GM18511 (cell line): ENCODE data around the gene PCSK6.
"Not testable (repeated sequence)": the region's sequence is repeated elsewhere in the genome, so short reads cannot be mapped to it uniquely, and the experiment has no call there.

Experiments used
- ATAC-seq: cut with Tn5 transposase; IDR thresholded peaks from one replicate; pipeline ENCODE4 v1.9.1; 2021; ENCODE audit warnings: mild to moderate bottlenecking, moderate library complexity; ENCODE audit not compliant: unreplicated experiment

PCSK6 gene

DNA sequence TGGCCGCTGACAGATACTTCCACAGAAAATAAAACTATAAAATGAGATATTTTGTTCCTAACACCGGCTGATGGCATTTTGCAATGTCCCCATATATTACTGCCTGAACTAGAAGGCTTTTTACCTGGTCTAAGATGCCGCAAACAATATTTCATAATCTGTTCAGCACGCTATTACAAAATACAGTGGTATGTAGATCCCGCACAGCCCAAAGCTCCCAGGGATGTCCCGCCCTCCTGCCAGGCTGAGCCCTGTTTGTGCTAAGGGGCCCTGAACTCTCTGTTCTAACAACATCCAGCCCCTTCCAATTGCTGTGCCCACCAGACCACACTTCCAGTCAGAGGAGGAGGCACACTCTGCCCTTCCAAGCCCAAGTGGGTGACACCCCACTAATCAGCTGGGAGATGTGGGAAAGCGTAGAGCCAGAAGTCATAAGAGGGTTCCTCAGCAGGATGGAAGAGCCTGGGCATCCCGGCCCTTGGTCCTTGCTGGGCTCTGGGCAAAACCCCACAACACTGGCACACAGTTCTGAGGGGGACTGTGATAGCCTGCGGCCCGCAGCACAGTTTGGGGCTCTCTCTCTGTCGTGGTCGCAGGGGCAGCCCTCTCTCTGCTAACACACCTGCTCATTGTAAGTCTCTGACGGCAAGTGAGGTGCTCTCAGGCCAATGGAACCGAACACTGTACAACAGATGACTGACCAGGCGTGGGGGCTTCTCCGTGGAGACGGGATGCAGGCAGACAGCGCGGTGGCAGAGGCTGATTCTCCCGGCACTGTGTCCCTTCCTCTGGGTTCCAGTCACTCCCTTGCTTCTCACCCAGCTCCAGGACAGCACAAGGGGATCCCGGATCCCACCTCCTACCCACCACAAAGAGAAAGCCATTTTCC, 55.2 kb downstream of the PCSK6 start:
- no peak for ATAC-seq

DNA sequence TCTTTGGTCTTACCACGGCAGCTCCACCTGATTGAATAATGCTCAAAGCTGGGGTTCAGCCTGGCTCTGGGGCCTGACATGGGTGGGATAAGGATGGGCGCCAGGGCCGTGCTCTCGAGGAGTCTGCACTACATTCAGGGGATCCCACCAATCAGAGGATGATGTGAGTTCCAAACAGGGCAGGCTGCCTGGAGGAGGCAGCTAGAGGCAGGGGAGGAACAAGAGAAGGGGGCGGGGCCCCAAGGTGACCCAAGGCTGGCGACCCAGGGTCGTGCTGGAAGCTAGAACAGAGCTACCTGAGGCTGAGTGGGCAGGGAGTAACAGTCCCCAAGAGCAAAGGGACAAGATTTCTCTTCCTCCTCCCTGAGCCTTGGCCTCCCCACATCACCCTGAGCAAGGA, 56.1 kb downstream of the PCSK6 start:
- no peak for ATAC-seq

DNA sequence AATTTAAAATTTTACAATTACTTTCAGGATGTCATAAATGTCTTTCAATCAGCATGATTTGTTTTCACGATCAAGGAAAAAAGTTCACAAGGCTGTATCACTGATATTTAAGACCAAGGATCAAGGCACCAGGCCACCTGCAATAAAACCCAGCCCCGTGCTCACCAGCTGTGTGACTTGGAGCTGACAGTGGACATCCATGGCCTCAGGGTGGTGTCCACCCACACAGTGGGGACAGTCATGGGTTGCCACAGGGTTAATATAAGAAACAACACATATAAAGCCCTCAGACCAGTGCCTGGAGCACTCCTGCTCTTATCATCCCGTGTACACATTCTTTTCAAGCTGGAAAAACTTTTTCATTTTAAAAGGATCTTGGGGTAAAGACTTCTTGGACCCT, 56.5 kb downstream of the PCSK6 start:
- ATAC-seq = no peak

DNA sequence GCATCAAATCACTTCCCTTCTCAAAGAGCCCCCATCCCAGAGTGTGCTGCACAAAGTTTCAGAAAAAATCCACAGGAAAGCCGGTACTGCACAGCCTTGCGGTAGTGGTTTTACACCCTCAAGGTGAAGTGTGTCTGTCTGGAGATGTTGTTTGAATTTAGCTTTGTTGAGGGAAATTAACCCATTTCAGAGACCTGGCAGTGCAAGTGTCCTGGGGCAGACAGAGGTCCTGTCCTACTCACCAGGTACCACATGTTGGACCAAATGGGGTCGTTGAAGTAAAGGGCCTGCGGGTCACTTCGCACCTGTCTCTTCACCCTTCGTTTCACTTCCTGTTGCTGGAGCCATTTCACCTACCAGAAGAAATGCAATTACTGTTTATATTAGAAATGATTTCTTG, 57.8 kb downstream of the PCSK6 start:
- no peak for ATAC-seq

DNA sequence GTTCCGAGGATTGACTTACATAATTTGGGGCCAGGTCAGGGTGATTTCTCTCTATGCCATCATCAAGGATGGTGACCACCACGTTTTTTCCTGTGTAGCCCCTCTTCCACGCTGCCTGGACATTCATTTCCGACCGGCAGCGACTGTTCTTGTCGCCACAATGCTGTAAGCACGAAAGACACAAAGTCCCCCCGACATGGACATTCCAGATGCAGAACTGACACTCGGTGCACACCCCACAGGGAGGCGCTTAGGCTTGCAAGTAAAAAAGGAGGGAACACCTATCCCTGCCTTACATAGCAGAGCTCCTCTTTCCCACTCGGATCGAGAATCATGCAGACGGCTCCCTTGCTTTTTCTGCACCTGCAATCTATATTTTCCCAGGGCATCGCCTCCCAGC, 58.2 kb downstream of the PCSK6 start:
- ATAC-seq = no peak

DNA sequence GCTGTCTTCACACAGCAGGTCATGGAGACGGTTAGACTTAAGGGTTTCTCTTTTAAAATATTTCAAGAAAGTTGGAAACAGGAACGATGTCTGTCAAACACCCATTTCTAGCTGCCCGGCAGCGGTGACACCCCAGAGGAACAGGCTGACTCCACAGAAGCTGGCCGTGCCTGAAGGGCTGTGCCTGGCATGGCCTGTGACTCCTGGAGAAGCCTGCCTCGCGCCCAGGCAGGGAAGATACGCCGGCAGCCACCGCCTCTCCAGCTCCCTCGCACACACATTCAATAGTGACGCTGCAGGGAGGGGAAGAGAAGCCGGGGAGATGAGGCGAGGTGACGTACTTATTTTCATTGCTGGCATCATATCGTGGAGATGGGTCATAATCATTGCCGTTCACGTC, 59.9 kb downstream of the PCSK6 start:
- ATAC-seq = no peak

DNA sequence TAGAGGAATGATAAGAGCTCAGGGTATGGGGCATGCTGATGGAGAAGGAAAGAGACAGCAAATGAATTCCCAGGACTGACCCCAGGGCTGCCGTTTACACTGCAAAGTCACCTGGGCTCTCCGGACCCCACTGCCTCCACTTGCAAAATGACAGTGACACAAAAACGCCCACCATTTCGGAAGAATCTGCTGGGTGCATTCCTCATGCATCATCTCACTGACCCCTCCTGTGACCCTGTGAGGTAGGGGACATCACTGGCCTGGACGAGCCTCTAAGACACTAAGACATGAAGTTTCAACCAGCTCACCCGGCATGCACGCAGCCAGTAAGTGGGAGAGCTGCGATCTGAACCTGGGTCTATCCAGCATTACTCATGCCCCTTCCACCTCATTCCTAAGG, 60.3 kb downstream of the PCSK6 start:
- no peak for ATAC-seq

DNA sequence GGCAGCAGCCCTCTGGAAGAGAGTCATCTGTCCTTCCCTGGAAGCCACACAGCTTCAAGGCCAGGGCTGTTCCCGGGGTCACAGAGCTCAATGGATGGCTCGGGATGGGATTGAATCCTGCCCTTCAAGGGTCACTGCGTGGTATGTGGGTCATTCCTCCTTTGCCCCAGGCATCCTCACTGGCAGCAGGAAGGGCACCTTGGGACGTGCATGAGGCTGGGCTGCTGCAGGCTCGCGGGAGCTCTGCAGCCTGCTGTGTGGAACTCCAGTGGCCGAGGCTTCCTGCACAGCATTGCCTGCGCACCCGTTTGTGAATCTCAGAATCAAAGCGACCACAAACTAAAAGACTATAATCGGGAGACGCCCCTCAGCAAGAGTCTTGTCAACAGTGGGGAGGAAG, 60.7 kb downstream of the PCSK6 start:
- no peak for ATAC-seq

DNA sequence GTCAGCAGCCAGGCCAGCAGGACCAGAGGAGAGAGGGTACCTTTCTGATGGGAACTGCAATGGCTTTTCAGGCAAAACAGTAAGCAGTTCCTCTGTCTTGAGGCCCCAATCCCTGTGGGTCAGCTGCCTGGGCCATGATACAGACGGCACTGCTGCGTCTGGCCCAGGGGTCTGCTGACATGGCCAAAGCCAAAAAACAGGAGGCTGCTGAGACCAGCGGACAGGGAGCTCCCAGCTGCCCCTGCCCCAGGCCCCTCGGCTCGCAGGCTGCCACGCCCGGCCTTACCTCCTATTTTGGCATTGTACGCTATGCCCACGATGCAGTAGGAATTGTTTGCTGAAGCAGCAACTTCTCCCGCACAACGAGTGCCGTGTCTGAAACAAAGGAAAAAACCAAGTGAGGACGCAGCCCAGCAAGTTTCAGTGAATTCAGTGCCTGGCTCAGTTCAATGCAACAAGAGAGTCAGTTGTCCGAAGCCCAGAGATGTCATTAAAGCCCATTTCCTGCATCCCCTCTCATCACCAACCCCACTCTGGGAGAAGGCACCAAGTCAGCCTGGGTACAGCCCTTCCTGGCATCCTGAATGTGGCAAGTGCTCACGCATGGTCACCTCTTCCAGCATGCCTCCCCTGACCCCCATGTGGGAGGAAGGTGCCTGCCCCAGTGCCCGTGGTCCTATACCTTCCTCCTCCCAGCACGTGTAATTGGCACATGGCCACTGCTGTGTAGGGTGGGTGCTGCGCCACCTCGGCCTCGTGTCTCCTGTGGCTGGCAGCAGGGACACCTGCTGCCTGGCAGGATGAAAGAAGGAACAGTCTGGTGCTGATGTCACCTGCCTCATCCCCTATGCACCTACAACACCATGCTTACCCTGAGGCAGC, 61.7 kb downstream of the PCSK6 start:
- ATAC-seq = no peak

DNA sequence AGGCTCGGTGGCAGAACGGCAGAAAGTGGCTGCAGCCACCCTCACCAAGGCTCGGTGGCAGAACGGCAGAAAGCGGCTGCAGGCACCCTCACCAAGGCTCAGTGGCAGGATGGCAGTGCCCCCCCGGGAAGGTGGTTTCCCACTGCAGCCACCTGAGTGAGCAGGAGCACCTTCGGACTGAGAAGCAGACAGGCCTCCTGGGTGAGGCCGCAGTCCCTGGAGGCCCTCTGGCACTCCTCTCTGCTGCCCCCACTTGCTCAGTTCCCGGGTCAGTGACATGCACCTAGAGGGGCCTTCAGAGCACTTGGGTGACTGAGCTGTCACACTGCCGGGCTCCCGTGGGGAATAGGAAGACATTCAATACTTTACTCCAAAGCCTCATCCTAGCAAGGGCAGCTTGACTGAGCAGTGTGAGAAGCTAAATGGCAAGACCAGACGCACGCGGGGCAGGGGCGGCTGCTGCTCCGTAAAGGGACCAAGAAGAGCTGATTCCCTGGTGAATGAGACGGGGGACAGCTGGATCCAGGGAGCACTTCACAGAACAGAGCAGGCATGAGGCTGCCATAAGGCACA, 62.7 kb downstream of the PCSK6 start:
- no peak for ATAC-seq

DNA sequence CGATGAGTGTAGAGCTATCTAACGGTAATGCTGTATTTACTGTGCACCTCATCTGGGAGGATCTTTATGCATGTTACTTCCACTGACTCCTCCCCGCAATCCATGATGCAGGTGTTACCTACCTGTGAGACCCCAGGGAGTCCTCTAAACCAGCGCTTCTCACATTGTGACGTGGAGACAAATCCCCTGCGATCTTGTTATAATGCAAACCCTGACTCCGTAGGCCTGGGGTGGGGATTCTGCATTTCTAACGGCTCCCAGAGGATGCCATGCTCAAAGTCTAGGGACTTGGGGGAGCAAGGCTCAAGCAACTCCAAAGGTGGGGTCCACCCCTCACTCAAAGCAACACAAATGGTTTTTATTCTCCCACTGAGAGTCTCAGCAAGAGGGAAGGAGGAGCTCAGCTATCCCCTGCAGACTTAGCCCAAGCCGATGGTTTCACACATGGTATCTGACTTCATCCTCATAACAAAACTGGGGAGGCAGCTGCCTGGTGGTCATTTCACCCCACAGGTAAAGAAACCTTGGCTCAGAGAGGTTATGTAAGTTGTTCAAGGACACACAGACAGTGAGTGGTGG, 63.6 kb downstream of the PCSK6 start:
- ATAC-seq = no peak

DNA sequence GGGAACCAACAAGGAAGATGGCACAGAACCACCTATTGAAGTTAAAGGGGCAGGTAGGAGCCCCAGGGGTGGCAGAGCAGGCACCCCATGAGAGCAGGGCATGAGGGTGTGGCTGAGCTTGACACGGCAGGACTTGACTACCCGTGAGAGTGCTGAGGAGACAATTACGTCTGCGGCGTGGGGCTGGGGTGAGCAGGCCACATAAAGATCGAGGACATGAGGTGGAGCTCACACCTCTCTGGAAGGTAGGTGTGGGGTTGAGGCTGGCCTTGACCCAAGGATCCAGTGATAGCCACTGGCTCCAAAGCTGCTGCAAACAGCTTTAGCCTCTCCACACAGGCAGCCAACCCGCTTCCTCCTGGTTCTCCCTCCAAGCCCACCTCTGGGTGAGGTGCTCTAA, 64.5 kb downstream of the PCSK6 start:
- no peak for ATAC-seq

DNA sequence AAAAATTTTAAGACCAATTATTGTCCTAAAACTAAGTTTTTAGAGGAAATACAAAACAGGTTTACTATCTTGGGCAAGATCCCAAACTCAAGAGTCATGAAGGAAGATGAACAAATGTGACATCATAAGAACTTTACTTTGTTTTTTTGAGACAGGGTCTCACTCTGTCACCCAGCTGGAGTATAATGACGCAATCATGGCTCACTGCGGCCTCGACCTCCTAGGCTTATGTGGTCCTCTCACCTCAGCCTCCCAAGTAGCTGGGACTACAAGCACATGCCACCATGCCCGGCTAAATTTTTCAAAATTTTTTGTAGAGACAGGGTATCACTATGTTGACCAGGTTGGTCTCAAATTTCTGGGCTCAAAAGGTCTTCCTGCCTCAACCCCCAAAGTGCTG, 69.3 kb downstream of the PCSK6 start:
- no peak for ATAC-seq

DNA sequence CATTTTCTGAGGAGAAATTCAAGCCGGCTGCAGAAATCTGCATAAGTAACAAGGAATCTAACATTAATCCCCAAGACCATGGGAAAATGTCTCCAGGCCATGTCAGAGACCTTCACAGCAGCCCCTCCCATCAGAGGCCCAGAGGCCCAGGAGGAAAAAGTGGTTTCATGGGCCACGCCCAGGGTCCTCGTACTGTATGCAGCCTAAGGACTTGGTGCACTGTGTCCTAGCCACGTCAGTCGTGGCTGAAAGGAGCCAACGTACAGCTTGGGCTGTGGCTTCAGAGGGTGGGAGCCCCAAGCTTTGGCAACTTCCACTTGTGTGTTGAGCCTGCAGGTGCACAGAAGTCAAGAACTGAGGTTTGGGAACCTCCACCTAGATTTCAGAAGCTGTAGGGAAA, 73.0 kb downstream of the PCSK6 start:
- ATAC-seq = not testable (repeated sequence)

DNA sequence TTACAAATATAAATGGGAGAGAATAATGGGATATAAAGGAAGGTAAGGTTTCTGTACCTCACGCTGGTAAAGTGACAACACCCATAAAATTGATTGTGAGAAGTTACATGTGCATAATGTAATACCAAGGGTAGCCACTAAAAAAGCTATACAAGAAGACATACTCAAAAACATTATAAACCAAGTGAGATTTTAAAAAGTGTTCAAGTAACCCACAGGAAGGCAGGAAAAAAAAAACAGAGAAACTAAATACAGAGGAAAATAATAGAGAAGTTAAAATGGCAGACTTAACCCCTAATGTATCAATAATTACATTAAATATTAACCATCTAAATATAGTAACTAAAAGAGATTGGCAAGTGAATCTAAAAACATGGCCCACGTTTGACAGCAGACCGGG, 76.3 kb downstream of the PCSK6 start:
- no peak for ATAC-seq

DNA sequence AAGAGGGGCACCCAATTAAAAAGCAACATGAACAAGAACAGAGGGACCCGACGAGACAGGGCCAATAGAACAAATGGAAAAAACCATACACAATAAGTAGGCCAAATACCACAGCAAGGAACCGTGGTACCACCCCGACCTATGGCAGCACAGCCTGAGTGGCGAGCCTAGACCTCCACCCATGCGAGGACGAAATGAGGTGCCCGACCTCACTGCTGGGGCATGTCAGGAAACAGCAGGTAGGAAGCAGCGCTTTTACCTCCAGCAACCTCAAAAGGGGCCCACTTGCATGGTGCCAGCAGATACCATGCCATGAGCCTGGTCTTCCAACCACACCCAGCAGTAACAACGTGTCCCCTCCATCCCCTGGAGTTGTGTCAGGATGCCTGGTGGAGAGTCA, 77.9 kb downstream of the PCSK6 start:
- no peak for ATAC-seq

DNA sequence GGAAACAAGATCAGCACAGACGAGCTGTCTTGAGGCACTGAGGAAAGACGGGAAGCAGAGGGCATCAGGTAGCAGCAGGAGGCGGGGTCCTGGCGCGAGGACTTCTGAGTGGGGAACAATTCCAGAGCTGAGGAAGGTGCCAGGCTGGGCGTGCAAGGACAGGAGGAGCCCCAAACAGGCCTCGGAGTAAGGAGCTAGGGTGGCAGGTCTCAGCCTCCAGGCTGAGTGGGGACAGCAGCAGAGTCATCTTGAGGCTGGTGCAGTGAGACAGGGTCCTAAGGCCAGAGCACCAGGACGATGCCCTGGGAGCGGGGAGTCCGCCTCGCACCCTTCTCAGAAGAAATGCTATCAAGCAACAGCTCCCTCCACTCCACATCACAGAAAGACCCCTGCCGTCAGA, 78.4 kb downstream of the PCSK6 start:
- ATAC-seq = no peak

DNA sequence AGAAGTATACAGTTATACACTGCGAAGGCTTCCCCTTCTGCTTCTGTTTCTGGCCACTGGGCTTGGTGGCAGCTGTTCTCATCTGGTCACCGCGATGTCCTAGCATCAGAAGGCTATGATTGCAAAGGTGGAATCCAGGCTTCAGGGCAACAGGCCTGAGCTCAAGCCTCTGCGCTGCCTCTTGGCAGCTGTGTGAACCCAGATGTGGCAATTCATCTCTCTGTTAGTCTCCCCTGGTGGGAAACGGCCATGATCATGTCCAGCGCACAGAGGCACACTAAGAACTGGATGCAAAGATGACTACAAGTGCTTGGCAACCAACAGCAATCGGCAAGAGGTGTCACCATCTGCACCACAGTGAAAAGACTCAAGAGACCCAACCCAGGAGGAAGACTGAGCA, 78.9 kb downstream of the PCSK6 start:
- no peak for ATAC-seq

DNA sequence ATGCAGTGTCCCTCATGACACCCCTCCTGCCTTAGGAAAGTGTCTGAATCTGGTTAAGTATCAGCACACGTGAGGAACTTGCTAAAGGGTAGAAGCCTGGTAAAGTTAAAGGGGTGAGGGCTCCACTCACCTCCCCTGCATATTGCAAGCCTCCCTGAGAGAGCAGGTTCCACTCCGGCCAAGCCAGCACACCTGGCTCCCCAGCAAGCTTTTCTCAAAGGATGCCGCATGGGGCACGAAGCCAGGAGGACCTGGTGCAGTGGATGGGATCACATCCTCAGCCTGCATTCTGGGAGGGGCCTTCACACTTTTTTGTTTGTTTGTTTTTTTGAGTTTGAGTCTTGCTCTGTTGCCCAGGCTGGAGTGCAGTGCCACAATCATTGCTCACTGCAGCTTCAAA, 79.9 kb downstream of the PCSK6 start:
- no peak for ATAC-seq

DNA sequence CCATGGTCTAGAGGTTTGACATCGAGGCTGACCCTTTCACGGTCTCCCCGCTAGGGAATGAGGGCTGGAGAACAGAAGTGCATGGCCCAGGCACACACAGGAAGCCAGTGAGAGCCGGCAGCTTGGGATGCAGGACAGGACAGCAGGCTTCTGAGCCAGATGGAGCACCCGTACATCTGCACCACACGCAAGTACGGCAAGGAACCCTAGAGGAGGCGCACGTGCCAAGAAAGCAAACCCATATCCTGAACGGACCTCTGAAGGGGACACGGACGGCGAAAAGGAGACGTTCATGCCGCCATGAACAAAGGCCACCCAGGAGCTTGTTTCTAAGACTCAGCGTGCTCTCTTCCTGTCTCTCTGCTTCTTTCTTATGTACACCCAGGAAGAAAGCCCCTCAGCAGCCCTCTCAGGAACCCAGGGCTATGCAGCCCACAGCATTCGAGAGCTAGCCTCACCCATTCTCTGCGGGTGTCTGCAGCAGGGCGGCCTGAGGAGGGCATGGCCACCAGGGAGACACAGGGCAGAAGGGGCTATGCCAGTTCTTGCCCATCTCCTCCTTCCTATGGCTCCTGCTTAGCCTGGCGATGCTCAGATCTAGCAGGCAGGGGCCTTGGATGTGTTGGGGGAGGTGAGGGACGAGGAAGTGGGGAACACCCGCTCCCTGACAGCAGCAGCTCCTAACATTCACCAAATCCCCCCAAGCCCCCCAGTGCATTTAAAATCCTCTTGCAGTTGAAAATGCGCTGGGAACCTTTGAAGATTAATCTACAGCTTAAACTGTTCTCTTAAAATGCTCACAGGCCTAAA, 81.3 kb downstream of the PCSK6 start:
- no peak for ATAC-seq

DNA sequence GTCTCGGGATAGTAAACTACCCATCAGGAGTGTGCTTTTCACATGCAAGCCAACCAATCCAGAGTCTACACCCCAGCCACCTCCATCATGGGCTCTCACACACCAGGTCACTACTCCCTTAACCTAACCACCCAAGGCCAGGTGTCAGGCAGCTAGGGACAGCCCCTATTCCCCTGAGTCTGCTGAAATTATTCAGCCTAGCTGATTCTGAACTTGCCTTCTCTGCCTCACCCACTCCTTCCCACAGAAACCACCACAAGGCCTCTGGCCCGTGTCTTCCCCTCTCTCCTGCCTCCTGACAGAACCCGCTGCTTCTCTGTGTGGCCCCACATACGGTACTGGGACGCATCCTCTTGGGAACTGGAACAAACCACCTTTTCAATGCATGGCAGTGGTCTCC, 82.1 kb downstream of the PCSK6 start:
- ATAC-seq = peak; percentile 100
